Liver (tissue), 3 donors: ENCODE results near the gene PPM1J.

Source experiments
- CTCF ChIP-seq: fragments of 150-350 bp; IDR thresholded peaks from 2 replicates; pipeline ENCODE4 v1.5.1; 2017; ENCODE audit warnings: improper control_type of control experiment, low read depth, low read length; ENCODE audit not compliant: missing input control
- JUND ChIP-seq, 2 donors: IDR thresholded peaks; 2 replicates each; pipeline ENCODE4 v1.6.1; 2016; ENCODE audit warnings: antibody characterized with exemption in 2 of 2
- MAX ChIP-seq: IDR thresholded peaks from 2 replicates; pipeline ENCODE4 v1.6.1; 2016; ENCODE audit warnings: antibody characterized with exemption
- RAD21 ChIP-seq, 2 donors: IDR thresholded peaks; 2 replicates each; pipeline ENCODE4 v1.6.1; 2016; ENCODE audit warnings: antibody characterized with exemption in 2 of 2, mild to moderate bottlenecking in 2 of 2
- RXRA ChIP-seq, 2 donors: IDR thresholded peaks; 2 replicates each; pipeline ENCODE4 v1.6.1; 2017 to 2018; ENCODE audit warnings: antibody characterized with exemption in 2 of 2, mild to moderate bottlenecking in 1 of 2
- SP1 ChIP-seq: IDR thresholded peaks from 2 replicates; pipeline ENCODE4 v1.6.1; 2018; ENCODE audit warnings: antibody characterized with exemption, mild to moderate bottlenecking
- TAF1 ChIP-seq: conservative IDR thresholded peaks from 2 replicates; pipeline ENCODE4 v1.6.1; 2016; ENCODE audit warnings: antibody characterized with exemption, mild to moderate bottlenecking
- TF ChIP-seq, protein P1 (sequence below): IDR thresholded peaks from 2 replicates; pipeline ENCODE4 v1.6.1; 2016; ENCODE audit warnings: antibody characterized with exemption, mild to moderate bottlenecking
- donor health status: healthy.
- donor health status: healthy.

DNA sequence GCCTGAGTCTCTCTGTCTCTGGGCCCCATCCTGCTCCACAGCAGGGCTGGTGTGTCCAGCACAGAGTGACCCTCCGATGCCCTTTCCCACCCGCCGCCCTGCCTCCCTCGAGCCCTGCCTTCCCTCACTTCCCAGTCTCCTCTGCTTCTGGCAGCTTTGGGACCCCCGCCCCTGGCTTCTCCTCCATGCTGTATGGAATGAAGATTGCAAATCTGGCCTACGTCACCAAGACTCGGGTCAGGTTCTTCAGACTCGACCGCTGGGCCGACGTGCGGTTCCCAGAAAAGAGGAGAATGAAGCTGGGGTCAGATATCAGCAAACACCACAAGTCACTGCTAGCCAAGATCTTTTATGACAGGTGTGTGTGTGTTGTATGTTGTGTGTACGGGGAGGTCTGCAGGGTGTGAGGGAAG, 26.3 kb downstream of the PPM1J start:
- TF ChIP-seq CTCF = no peak
- TF ChIP-seq SP1 = no peak
- no peak for TF ChIP-seq TAF1
- TF ChIP-seq, protein P1, sequence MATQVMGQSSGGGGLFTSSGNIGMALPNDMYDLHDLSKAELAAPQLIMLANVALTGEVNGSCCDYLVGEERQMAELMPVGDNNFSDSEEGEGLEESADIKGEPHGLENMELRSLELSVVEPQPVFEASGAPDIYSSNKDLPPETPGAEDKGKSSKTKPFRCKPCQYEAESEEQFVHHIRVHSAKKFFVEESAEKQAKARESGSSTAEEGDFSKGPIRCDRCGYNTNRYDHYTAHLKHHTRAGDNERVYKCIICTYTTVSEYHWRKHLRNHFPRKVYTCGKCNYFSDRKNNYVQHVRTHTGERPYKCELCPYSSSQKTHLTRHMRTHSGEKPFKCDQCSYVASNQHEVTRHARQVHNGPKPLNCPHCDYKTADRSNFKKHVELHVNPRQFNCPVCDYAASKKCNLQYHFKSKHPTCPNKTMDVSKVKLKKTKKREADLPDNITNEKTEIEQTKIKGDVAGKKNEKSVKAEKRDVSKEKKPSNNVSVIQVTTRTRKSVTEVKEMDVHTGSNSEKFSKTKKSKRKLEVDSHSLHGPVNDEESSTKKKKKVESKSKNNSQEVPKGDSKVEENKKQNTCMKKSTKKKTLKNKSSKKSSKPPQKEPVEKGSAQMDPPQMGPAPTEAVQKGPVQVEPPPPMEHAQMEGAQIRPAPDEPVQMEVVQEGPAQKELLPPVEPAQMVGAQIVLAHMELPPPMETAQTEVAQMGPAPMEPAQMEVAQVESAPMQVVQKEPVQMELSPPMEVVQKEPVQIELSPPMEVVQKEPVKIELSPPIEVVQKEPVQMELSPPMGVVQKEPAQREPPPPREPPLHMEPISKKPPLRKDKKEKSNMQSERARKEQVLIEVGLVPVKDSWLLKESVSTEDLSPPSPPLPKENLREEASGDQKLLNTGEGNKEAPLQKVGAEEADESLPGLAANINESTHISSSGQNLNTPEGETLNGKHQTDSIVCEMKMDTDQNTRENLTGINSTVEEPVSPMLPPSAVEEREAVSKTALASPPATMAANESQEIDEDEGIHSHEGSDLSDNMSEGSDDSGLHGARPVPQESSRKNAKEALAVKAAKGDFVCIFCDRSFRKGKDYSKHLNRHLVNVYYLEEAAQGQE = no peak
- TF ChIP-seq MAX = no peak
- TF ChIP-seq JUND (IDR thresholded peaks at IDR 0.05) = no peak
- TF ChIP-seq RAD21 (IDR thresholded peaks at IDR 0.05) = no peak
- peak in 1 of 2 donors; percentile 36 for TF ChIP-seq RXRA (IDR thresholded peaks at IDR 0.05)
